Retina (tissue), 1 donor: ENCODE results near the gene EPS8L2.

Experiments
- DNase-seq: peaks from one replicate; pipeline ENCODE4 v3.0.0-alpha.2; 2016

EPS8L2 gene

GRCh38 chr11:690738-691633, 15.0 kb upstream of the EPS8L2 start:
- DNase-seq: no peak

GRCh38 chr11:691710-692590, 14.1 kb upstream of the EPS8L2 start:
- no peak for DNase-seq

GRCh38 chr11:692824-693414, 13.1 kb upstream of the EPS8L2 start:
- no peak for DNase-seq

- peak; percentile 56 for DNase-seq
Observed at GRCh38 chr11:693415-693831, 12.6 kb upstream of the EPS8L2 start.

- no peak for DNase-seq
Observed at GRCh38 chr11:693887-694562, 12.0 kb upstream of the EPS8L2 start.

GRCh38 chr11:694563-695287, 11.3 kb upstream of the EPS8L2 start, which contains the start of gene DEAF1:
DEAF1 (minus strand) TSS chr11:695222; CDS start chr11:695047, 175 bp downstream.
- DNase-seq: peak; percentile 100

- DNase-seq: no peak
Observed at GRCh38 chr11:695288-695537, 10.8 kb upstream of the EPS8L2 start.

GRCh38 chr11:695538-696248, 10.3 kb upstream of the EPS8L2 start, which contains the start of gene TMEM80:
TMEM80 (plus strand) TSS chr11:695816; CDS start chr11:695828, 12 bp downstream.
- DNase-seq: peak; percentile 100

- no peak for DNase-seq
Observed at GRCh38 chr11:696955-697491, 9.0 kb upstream of the EPS8L2 start.

GRCh38 chr11:697811-698311, 8.2 kb upstream of the EPS8L2 start:
- DNase-seq: no peak

GRCh38 chr11:698493-699115, 7.4 kb upstream of the EPS8L2 start:
- no peak for DNase-seq

- DNase-seq: no peak
Observed at GRCh38 chr11:699116-699508, 6.9 kb upstream of the EPS8L2 start.

- DNase-seq: no peak
Observed at GRCh38 chr11:699753-700152, 6.3 kb upstream of the EPS8L2 start.

GRCh38 chr11:701741-702461, 4.1 kb upstream of the EPS8L2 start:
- DNase-seq: no peak

GRCh38 chr11:702462-703461, 3.3 kb upstream of the EPS8L2 start:
- DNase-seq: no peak

GRCh38 chr11:703506-703905, 2.5 kb upstream of the EPS8L2 start:
- no peak for DNase-seq

GRCh38 chr11:704228-704674, 1.8 kb upstream of the EPS8L2 start:
- no peak for DNase-seq
